Measurements from ENCODE around the gene LRMDA.

LRMDA gene

DNA sequence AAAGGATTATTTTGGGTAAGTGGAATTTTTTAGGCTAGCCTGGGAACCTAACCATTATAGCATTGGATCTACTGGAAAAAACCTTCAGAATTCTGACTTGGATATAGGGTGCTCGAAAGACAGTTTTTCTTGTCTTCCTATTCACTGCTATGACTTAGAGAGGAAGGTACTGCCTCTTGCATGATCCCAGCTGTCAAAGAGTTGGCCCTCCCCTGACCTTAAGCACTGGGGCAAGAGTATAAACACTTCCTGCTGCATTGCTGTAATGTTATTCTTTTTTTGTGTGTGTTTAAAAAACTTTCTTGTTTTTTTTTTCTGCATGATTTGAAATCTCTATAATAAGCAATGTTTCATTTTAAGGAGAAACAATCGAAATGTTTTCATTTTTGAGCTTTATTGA, 113.0 kb downstream of the LRMDA start:
- Histone ChIP-seq H3K27ac (no peak overlapping the region), H3K4me2 (no peak overlapping the region), H3K4me1 (ENCODE audit: low read depth, poor library complexity, severe bottlenecking) (peaks cover 50% of the 10 kb centered on the region), H3K27me3 (ENCODE audit: insufficient read depth, low read depth) (no peaks in the 10 kb centered on the region), H3K9ac (no peak overlapping the region), H2AFZ (ENCODE audit: low read depth) (no peak overlapping the region), H3K4me3 (IDR thresholded peaks at IDR 0.05; ENCODE audit: insufficient read depth, low read depth, low read length) (no peak overlapping the region), H4K20me1 (ENCODE audit: insufficient read depth) (no peaks in the 10 kb centered on the region), H3K79me2 (ENCODE audit: insufficient read depth, low read depth) (no peaks in the 10 kb centered on the region), H3K36me3 (ENCODE audit: insufficient read depth) (no peaks in the 10 kb centered on the region)
- TF ChIP-seq, protein P1, sequence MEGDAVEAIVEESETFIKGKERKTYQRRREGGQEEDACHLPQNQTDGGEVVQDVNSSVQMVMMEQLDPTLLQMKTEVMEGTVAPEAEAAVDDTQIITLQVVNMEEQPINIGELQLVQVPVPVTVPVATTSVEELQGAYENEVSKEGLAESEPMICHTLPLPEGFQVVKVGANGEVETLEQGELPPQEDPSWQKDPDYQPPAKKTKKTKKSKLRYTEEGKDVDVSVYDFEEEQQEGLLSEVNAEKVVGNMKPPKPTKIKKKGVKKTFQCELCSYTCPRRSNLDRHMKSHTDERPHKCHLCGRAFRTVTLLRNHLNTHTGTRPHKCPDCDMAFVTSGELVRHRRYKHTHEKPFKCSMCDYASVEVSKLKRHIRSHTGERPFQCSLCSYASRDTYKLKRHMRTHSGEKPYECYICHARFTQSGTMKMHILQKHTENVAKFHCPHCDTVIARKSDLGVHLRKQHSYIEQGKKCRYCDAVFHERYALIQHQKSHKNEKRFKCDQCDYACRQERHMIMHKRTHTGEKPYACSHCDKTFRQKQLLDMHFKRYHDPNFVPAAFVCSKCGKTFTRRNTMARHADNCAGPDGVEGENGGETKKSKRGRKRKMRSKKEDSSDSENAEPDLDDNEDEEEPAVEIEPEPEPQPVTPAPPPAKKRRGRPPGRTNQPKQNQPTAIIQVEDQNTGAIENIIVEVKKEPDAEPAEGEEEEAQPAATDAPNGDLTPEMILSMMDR (conservative IDR thresholded peaks at IDR 0.05; ENCODE audit: low read depth, low read length): no peak

DNA sequence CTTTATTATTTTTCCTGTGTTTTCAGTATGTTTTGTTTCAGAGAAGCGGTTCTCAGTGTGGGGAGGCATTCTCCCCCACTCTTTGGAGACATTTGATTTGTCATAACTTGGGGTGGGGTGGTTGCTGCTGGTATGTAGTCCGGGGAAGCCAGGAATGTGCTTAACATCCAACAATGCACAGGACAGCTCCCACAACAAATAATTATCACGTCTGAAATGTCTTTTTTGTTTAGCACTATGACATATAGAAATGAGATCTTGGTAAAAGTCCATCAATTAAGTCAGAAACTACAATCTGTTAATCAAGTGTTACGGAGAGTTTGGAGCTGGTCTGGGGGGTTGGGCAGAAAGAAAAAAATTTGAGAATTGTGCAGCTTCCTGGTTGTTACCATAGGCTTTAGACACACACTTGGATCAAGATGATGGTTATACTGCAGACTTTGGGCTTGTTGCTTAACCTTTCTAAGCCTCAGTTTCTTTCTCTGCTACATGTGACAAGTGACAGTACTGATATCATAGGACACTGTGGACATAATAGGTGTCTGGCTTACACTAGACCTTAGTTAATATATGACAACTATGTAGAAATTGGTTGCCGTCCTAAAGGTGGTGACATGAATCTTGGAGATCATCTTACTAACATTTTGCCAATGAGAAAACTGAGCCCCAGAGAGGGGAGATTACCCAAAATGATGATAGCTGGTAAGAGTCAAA, 113.7 kb downstream of the LRMDA start:
- TF ChIP-seq, protein P1 (conservative IDR thresholded peaks at IDR 0.05; ENCODE audit: low read depth, low read length): no peak
- Histone ChIP-seq H3K4me3 (IDR thresholded peaks at IDR 0.05; ENCODE audit: insufficient read depth, low read depth, low read length) (no peak overlapping the region), H3K36me3 (ENCODE audit: insufficient read depth) (no peaks in the 10 kb centered on the region), H2AFZ (ENCODE audit: low read depth) (no peak overlapping the region), H3K9ac (no peak overlapping the region), H3K27me3 (ENCODE audit: insufficient read depth, low read depth) (no peaks in the 10 kb centered on the region), H3K27ac (no peak overlapping the region), H3K4me2 (peak overlapping the region; percentile 88), H3K79me2 (ENCODE audit: insufficient read depth, low read depth) (no peaks in the 10 kb centered on the region), H3K4me1 (ENCODE audit: low read depth, poor library complexity, severe bottlenecking) (peaks cover 50% of the 10 kb centered on the region), H4K20me1 (ENCODE audit: insufficient read depth) (no peaks in the 10 kb centered on the region)

DNA sequence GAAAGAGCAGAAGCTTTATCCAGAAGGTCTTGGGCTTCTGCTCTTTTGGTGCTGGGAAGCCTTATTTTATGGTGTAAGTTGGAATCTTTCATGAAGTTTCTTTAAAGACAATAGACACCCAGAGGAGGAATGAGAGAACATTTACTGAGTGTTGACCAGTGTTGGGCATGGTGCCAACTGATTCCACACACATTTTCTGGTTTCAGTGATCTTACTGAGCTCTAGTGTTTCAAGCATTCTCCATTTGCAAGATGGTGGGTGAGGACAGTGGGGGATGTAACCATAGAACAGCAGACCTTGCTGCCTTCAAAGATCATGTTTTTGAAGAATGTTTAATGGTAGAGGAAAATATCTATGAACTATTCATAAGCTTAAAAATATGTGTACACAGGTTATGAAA, 114.6 kb downstream of the LRMDA start:
- Histone ChIP-seq H3K27me3 (ENCODE audit: insufficient read depth, low read depth) (no peaks in the 10 kb centered on the region), H2AFZ (ENCODE audit: low read depth) (no peak overlapping the region), H3K4me1 (ENCODE audit: low read depth, poor library complexity, severe bottlenecking) (peaks cover 50% of the 10 kb centered on the region), H4K20me1 (ENCODE audit: insufficient read depth) (no peaks in the 10 kb centered on the region), H3K27ac (0 out of 2 replicates have a peak overlapping the region, but pooled peaks have one; percentile 27), H3K36me3 (ENCODE audit: insufficient read depth) (no peaks in the 10 kb centered on the region), H3K4me3 (IDR thresholded peaks at IDR 0.05; ENCODE audit: insufficient read depth, low read depth, low read length) (no peak overlapping the region), H3K79me2 (ENCODE audit: insufficient read depth, low read depth) (no peaks in the 10 kb centered on the region), H3K4me2 (peak overlapping the region; percentile 88), H3K9ac (no peak overlapping the region)
- TF ChIP-seq, protein P1 (conservative IDR thresholded peaks at IDR 0.05; ENCODE audit: low read depth, low read length): no peak

DNA sequence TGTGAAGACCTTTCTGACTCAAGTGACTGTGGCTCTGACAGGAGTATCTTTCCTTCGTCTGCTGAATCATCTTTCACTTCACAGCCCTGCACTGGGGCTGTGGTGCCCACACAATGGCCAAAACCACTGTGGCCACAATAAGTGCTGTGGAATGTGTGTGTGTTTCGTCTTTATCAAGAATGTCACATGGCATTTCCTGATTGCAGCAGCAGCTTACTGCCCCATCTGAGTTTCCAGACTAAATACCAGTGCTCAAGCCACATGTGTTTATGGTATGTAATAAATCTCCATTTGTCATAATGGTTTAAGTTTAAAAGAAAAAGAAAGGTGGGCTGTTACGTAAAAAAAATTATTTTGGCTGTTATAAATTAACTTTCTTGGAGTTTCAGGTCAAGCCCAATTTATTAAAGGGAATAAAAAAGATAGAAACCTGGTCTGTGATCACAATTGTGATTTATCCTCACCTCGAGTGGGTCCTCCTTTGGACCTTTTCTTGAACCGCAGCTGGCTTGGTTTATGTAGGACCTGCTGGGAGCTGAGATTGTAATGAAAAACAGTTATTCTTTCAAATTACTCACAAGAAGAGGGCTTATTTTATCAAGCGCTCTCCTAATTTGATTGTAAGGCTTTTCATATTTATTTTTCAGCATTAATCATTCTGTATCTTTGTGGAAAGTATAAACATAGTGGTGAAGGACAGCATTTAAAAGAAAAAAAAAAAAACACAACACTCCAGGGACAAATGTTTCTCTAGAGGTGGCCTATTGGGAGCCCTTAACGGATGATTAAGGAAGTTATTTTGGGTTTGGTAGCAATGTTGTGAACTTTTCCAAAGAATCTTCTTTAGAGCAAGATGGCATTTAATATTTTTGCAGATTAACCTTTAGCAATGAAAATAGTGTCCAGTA, 116.2 kb downstream of the LRMDA start:
- Histone ChIP-seq H3K4me2 (peak overlapping the region; percentile 88), H3K36me3 (ENCODE audit: insufficient read depth) (no peaks in the 10 kb centered on the region), H3K9ac (peak overlapping the region; percentile 17; the same call in 1 of the 2 replicates), H3K4me3 (IDR thresholded peaks at IDR 0.05; ENCODE audit: insufficient read depth, low read depth, low read length) (no peak overlapping the region), H4K20me1 (ENCODE audit: insufficient read depth) (no peaks in the 10 kb centered on the region), H3K27ac (peak overlapping the region; percentile 70), H3K79me2 (ENCODE audit: insufficient read depth, low read depth) (no peaks in the 10 kb centered on the region), H3K27me3 (ENCODE audit: insufficient read depth, low read depth) (no peaks in the 10 kb centered on the region), H2AFZ (ENCODE audit: low read depth) (peak overlapping the region; percentile 7; the same call in 1 of the 2 replicates), H3K4me1 (ENCODE audit: low read depth, poor library complexity, severe bottlenecking) (peaks cover 50% of the 10 kb centered on the region)
- TF ChIP-seq, protein P1 (conservative IDR thresholded peaks at IDR 0.05; ENCODE audit: low read depth, low read length): no peak
